NCI-H1092 treated with DMSO at 0.1 percent for 48 hours (cell line): ENCODE results near the gene DUT.

Experiments used
- DNase-seq: peaks from one replicate; lab custom pipeline; 2025; lab: John Stamatoyannopoulos, UW

Gene DUT

DNA sequence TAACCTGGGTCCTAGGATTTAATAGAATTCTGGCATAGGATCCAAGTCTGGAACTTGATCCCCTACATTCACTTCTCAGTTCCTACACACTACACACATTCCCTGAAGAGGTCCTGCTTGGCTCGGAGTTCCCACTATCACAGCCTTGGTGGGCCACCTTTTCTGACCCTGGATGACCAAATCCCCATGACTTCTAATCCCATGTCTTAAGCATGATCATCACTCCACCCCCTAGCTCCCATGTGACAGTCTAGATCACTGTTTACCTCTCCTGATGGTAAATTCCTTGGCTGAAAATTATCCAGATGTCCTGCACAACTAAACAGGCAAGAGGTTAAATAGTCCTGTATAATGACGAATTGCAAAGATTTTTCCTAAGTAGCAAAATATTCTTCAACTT lies 40.3 kb downstream of the DUT start:
- no peak for DNase-seq

- DNase-seq = no peak
Measured at GRCh38 chr15:48371961-48372360, 40.7 kb downstream of the DUT start.

DNA sequence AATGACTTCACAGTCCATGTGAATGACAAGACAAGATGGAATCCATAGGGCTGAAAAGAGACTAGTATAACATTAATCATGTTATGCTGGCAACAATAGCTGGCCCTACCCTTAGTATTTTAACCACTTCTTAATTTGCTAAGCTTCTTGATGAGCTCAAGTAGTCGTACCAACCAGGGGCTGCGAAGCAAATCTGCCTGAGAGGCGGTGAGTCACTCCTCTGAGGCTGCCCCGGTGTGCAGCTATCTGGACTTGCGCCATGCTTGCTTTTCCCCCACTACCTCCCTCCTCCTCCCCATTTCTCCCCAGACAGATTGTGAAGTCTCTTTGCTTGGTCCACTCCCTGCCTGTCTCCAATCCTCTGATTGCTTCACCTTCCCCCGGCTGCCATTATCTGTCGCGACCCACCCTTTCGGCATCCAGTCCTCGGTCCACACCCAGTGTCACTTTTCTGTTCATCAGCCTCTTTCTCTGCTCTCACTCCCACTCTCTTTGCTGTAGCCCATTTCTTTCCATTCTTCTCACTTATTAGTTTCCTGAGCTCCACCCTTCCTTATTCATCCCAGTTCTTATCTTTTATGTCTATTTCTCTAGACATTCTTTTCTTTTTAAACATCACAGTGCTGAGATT lies 42.7 kb downstream of the DUT start:
- no peak for DNase-seq

DNA sequence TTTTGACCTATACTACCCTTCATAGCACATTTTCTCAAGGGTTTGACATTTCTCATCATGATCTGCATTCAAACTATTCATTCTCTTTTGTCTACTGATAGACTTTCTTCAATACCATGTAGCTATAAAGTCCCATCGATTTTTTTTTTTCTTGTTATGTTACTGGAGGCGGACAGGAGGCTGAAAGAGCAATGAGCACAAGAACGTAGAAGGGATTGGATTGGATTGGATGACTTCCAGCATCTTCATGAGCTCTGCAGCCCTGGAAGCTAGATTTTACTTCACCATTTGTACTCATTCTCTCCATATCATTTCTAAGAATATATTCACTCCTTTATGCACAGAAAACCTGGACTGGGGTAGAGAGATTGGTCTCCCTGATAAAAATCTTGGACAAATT lies 43.2 kb downstream of the DUT start:
- DNase-seq = no peak

DNA sequence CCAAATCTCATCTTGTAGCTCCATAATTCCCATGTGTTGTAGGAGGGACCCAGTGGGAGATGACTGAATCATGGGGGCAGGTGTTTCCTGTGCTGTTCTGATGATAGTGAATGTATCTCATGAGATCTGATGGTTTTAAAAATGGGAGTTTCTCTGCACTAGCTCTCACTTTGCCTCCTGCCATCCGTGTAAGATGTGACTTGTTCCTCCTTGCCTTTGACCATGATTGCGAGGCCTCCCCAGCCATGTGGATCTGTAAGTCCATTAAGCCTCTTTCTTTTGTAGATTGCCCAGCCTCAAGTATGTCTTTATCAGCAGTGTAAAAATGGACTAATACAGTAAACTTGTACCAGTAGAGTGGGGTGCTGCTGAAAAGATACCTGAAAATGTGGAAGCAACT lies 44.5 kb downstream of the DUT start:
- DNase-seq = no peak

GRCh38 chr15:48380198-48380597 lies 49.0 kb downstream of the DUT start:
- no peak for DNase-seq

DNA sequence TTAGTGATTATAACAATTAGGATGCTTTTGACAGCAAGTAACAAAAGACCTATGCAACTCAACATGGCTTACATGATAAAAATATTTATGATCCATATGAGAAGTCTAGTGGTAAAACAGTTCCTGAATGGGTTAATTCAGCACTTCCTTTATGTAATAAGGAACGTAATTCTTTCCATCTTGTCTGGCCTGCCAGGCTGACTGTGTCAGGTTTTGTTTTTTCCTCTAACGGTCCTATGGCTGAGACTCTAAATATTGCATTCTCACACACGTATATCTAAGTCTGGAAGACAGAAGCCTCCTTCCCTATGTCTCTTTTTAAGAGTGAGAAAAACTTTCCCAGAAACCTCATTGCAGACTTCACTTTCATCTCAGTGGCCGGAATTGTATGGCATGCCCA lies 50.6 kb downstream of the DUT start:
- DNase-seq = no peak

DNA sequence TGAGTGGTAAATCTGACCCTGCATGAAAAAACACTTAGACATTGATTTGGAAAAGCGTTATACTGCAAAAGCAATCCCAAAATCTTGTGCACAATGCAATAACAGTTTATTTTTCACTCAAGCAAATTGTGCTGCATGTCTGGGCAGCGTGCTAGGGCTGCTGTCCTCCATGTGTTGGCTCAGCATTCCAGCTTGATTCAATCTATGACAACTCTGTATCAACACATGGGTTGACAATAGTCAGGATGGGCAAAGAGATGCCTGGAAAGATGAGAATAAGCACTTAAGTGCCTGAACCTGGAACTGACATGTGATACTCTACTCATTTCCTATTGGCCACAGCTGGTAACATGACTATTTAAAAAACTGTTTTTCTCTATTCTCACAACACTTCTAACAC lies 51.8 kb downstream of the DUT start:
- no peak for DNase-seq

GRCh38 chr15:48384616-48385015 lies 53.4 kb downstream of the DUT start:
- DNase-seq = no peak

GRCh38 chr15:48385031-48385830 lies 54.0 kb downstream of the DUT start:
- DNase-seq = no peak

GRCh38 chr15:48388016-48388851 lies 57.0 kb downstream of the DUT start:
- no peak for DNase-seq

- no peak for DNase-seq
Measured at GRCh38 chr15:48388910-48389309, 57.7 kb downstream of the DUT start.

GRCh38 chr15:48389691-48390143 lies 58.5 kb downstream of the DUT start:
- no peak for DNase-seq

DNA sequence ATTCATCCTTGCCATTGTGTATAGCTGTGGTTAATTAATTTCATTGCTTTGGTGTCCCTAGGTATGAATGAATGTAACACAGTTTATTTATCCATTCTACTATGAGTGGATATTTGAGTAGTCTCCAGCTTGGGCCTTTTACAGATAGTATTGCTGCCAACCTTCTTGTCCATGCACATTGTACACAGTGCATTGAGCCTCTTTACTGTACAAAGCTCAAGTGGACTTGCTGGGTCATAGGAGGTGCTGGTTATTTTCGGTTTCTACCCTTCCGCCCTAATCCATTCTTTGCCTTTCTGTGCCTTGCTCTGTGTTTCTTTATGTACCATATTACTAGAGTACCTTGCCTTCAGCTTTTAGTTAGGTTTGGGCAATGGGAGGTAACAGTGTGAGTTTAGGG lies 60.7 kb downstream of the DUT start:
- DNase-seq = no peak

DNA sequence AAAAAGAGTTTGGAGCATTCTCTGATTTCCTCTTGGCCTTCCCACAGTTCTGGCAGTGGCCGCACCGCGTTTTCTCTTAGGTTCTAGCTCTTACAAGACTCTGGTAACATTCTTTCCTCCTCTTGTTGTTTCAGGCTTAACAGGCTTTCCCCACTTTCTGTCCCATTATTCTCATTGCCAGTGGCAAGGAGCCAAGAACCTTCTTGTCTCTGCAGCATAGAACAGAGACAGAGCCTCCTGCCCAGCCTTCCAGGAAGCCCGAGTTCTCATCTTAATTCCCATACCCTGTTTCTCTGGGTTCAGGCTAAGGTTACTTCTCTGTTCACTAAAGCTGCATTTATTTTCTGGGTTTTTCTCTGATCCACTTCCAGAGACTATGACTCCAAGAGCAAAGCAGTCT lies 61.1 kb downstream of the DUT start:
- DNase-seq = no peak
